ENCODE measurements around the gene INPP4B. TPM values are rescaled to one million over a fixed set of nuclear protein-coding genes. Genes with fewer than 3 reads are reported as not detected.

INPP4B gene
- total and polyA plus RNA-seq, 2 experiments from 2014 or later: 20.3 to 27.5 TPM

DNA sequence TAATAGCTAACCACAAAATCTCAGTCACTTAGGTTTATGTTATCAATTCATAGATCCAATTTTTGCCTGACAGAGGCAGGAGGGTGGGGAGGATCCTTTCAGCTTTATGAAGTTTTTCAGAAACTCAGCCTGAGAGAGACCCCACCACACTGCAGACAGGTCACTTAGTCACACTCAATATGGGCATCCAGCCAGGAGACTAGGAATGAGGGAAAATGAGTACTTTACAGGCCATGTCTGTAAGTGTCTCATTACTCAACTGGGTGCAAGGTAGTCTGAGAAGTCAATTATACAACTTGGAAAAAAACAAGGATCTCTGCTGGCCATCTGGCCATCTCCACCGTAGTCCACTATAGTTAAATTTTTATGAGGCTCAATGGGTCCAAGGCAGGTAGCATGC is 365.9 kb downstream of the INPP4B start:
- Histone ChIP-seq H2AFZ (no peak overlapping the region), H3K4me2 (ENCODE audit: unreplicated experiment) (no peak overlapping the region), H3K27me3 (replicated peaks; ENCODE audit: insufficient read depth) (no peaks in the 10 kb centered on the region), H3K4me3 (no peak overlapping the region), H3K9me3 (ENCODE audit: low read depth) (no peaks in the 10 kb centered on the region), H3K27ac (no peak overlapping the region), H3K4me1 (ENCODE audit: insufficient read depth) (0 out of 2 replicates have a peak, but pooled peaks cover 8% of the 10 kb centered on the region), H4K20me1 (ENCODE audit: insufficient read depth) (no peaks in the 10 kb centered on the region), H3K9ac (no peak overlapping the region), H3K36me3 (ENCODE audit: low read depth) (no peaks in the 10 kb centered on the region), H3K9me2 (ENCODE audit: insufficient read depth) (no peaks in the 10 kb centered on the region), H3K79me2 (ENCODE audit: insufficient read depth) (no peaks in the 10 kb centered on the region), H3F3A (ENCODE audit: insufficient read depth) (no peaks in the 10 kb centered on the region)
- in situ Hi-C loops (cut with MboI): no loop called here
- DNase-seq: peak; percentile 33
- TF ChIP-seq EZH2 (IDR thresholded peaks at IDR 0.05; ENCODE audit: insufficient read depth, poor library complexity, severe bottlenecking): no peak
- TF ChIP-seq EZH2phosphoT487 (IDR thresholded peaks at IDR 0.05; ENCODE audit: insufficient read depth, low read depth): no peak
- 81 to 92% methylated on average over 1 of the region's 1 CpG for WGBS, 2 experiments (ENCODE audit: low coverage in 1 of 2, low lambda C conversion rate in 2 of 2, missing lambda C conversion rate in 2 of 2)

GRCh38 chr4:142475663-142476062 is 370.4 kb downstream of the INPP4B start:
- Histone ChIP-seq H3K79me2 (ENCODE audit: insufficient read depth) (no peaks in the 10 kb centered on the region), H3K4me2 (ENCODE audit: unreplicated experiment) (no peak overlapping the region), H3K9me3 (ENCODE audit: low read depth) (no peaks in the 10 kb centered on the region), H3K4me3 (no peak overlapping the region), H3K36me3 (ENCODE audit: low read depth) (no peaks in the 10 kb centered on the region), H4K20me1 (ENCODE audit: insufficient read depth) (no peaks in the 10 kb centered on the region), H3K9ac (no peak overlapping the region), H3K4me1 (ENCODE audit: insufficient read depth) (0 out of 2 replicates have a peak, but pooled peaks cover 7% of the 10 kb centered on the region), H3K27me3 (replicated peaks; ENCODE audit: insufficient read depth) (no peaks in the 10 kb centered on the region), H3K27ac (no peak overlapping the region), H3K9me2 (ENCODE audit: insufficient read depth) (no peaks in the 10 kb centered on the region), H2AFZ (no peak overlapping the region), H3F3A (ENCODE audit: insufficient read depth) (no peaks in the 10 kb centered on the region)
- no peak for TF ChIP-seq EZH2phosphoT487 (IDR thresholded peaks at IDR 0.05; ENCODE audit: insufficient read depth, low read depth)
- no peak for TF ChIP-seq EZH2 (IDR thresholded peaks at IDR 0.05; ENCODE audit: insufficient read depth, poor library complexity, severe bottlenecking)
- WGBS, 2 experiments (ENCODE audit: low coverage in 1 of 2, low lambda C conversion rate in 2 of 2, missing lambda C conversion rate in 2 of 2): 90 to 96% methylated on average over 2 of the region's 2 CpGs
- peak; percentile 30 for DNase-seq
- in situ Hi-C loops (cut with MboI): no loop called here

GRCh38 chr4:142474398-142475087 is 371.6 kb downstream of the INPP4B start:
- WGBS, 2 experiments (ENCODE audit: low coverage in 1 of 2, low lambda C conversion rate in 2 of 2, missing lambda C conversion rate in 2 of 2): 91 to 93% methylated on average over 4 of the region's 4 CpGs

DNA sequence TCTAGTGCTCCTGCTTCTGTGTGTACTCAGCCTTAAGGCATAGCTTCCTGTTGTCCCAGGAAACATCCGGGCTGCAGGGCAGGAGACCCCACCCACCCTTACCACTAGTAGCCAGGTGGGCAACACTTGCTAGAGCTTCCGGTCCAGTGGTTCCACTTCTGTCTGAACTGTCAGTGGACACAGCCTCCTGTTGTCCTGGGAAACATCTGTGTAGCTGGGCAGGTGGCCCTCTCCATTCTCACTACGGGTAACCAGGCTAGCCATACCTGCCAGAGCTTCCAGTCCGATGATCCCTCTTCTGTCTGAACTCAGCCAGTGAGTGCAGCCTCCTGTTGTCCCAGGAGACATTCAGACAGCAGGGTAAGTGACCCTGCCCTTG is 372.2 kb downstream of the INPP4B start:
- in situ Hi-C loops (cut with MboI): no loop called here
- no peak for DNase-seq
- no peak overlapping the region for H3K27ac ChIP-seq
- no peak overlapping the region for H2AFZ ChIP-seq
- no peak overlapping the region for H3K4me2 ChIP-seq (ENCODE audit: unreplicated experiment)
- H3K27me3 ChIP-seq (replicated peaks; ENCODE audit: insufficient read depth): no peaks in the 10 kb centered on the region
- no peaks in the 10 kb centered on the region for H3F3A ChIP-seq (ENCODE audit: insufficient read depth)
- no peak overlapping the region for H3K9ac ChIP-seq
- 0 out of 2 replicates have a peak, but pooled peaks cover 5% of the 10 kb centered on the region for H3K4me1 ChIP-seq (ENCODE audit: insufficient read depth)
- H3K9me2 ChIP-seq (ENCODE audit: insufficient read depth): no peaks in the 10 kb centered on the region
- H3K36me3 ChIP-seq (ENCODE audit: low read depth): no peaks in the 10 kb centered on the region
- H4K20me1 ChIP-seq (ENCODE audit: insufficient read depth): no peaks in the 10 kb centered on the region
- no peak overlapping the region for H3K4me3 ChIP-seq
- 76 to 78% methylated on average over 4 of the region's 4 CpGs for WGBS, 2 experiments (ENCODE audit: low coverage in 1 of 2, low lambda C conversion rate in 2 of 2, missing lambda C conversion rate in 2 of 2)
- no peak for TF ChIP-seq EZH2 (IDR thresholded peaks at IDR 0.05; ENCODE audit: insufficient read depth, poor library complexity, severe bottlenecking)
- no peak for TF ChIP-seq EZH2phosphoT487 (IDR thresholded peaks at IDR 0.05; ENCODE audit: insufficient read depth, low read depth)
- no peaks in the 10 kb centered on the region for H3K9me3 ChIP-seq (ENCODE audit: low read depth)
- no peaks in the 10 kb centered on the region for H3K79me2 ChIP-seq (ENCODE audit: insufficient read depth)

More at GRCh38 chr4:142474398-142475087, 371.6 kb downstream of the INPP4B start:
- 0 out of 2 replicates have a peak, but pooled peaks cover 5% of the 10 kb centered on the region for H3K4me1 ChIP-seq (ENCODE audit: insufficient read depth)
- no peaks in the 10 kb centered on the region for H3K79me2 ChIP-seq (ENCODE audit: insufficient read depth)
- H2AFZ ChIP-seq: no peak overlapping the region
- H3K9me3 ChIP-seq (ENCODE audit: low read depth): no peaks in the 10 kb centered on the region
- TF ChIP-seq EZH2phosphoT487 (IDR thresholded peaks at IDR 0.05; ENCODE audit: insufficient read depth, low read depth) (no peak), EZH2 (IDR thresholded peaks at IDR 0.05; ENCODE audit: insufficient read depth, poor library complexity, severe bottlenecking) (no peak)
- no peak overlapping the region for H3K4me2 ChIP-seq (ENCODE audit: unreplicated experiment)
- H3K36me3 ChIP-seq (ENCODE audit: low read depth): no peaks in the 10 kb centered on the region
- no peak overlapping the region for H3K27ac ChIP-seq
- no peaks in the 10 kb centered on the region for H3K27me3 ChIP-seq (replicated peaks; ENCODE audit: insufficient read depth)
- no peak overlapping the region for H3K4me3 ChIP-seq
- DNase-seq: peak; percentile 56
- no peaks in the 10 kb centered on the region for H3F3A ChIP-seq (ENCODE audit: insufficient read depth)
- no peaks in the 10 kb centered on the region for H3K9me2 ChIP-seq (ENCODE audit: insufficient read depth)
- in situ Hi-C loops (cut with MboI): no loop called here
- no peaks in the 10 kb centered on the region for H4K20me1 ChIP-seq (ENCODE audit: insufficient read depth)
- no peak overlapping the region for H3K9ac ChIP-seq

Measured in GM23248 (cell line).